GM18526 (cell line): Measurements from ENCODE around the gene ASXL1.

Experiments
- POLR2A ChIP-seq: IDR thresholded peaks from 3 replicates; pipeline ENCODE4 v1.6.1; 2011; ENCODE audit not compliant: insufficient read length; ENCODE audit errors: extremely low read depth

The ASXL1 gene

DNA sequence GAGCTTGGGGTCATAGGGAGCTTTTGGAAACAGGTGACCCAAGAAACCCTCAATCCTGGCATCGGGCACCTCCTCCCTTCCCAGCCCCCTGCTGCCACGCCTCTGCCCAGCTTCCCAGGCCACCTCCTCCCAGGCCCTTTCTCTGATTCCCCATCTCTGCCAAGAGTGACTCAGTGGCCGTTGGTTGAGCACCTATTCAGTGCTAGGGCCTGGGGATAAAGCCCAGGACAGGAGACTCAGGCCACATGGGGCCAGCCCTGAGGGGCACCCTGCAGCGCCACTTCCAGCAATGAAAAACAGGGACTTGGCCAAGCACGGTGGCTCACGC, 110.1 kb downstream of the ASXL1 start:
- no peak for TF ChIP-seq POLR2A

DNA sequence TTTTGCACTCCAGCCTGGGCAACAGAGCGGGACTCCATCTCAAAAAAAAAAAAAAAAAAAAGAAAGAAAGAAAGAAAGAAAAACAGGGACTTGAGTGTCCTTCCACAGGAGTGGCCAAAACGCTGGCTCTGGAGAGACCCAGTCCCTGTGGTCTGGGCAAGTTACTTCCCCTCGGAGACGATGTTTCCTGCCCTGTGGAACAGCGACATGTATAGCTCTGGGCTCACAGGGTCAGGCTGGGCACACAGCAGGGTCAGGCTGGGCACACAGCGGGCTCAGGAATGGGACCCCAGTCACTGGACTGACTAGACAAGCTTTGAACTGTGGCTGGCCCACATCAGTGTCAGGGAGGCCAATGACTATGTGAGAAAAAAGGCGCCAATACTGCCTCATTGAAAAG, 110.7 kb downstream of the ASXL1 start:
- no peak for TF ChIP-seq POLR2A

DNA sequence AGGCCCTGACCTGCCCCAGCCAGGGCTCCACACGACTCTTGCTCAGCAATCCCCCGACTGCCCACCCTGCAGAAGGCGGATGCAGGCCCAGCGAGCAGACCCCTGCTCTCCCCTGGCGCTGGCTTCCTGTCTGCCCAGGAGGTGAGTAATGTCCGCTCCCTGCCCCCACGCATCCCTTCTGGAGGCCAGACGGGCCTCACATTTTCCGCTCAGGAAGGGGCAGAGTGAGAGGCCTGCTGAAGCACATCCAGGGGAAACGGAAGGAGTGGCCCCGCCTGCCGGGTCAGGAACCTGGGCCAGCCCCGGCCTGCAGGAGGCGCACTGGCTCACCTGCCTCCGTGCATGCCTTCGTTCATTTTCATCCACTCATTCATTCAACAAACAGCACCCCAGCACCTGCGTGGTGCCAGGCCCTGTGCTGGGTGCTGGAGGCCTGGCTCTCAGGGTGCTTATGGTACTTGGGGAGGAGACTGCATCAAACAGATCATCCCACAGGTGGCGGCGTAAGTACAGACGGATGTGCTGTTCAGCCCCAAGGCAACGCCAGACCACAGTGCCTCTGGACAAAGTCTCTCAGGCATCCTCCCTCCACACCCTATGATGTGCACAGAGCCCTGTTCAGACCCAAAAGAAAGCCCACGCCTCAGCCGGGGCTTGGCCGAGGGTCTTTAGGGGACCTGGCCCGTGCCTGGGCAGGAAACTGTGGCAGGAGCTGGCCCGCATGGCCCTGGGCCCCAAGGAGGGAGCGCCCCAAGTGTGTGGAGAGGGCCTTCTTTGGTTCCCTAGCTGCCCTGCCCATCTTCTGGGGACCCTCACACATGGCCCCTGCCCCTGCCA, 112.1 kb downstream of the ASXL1 start:
- no peak for TF ChIP-seq POLR2A

DNA sequence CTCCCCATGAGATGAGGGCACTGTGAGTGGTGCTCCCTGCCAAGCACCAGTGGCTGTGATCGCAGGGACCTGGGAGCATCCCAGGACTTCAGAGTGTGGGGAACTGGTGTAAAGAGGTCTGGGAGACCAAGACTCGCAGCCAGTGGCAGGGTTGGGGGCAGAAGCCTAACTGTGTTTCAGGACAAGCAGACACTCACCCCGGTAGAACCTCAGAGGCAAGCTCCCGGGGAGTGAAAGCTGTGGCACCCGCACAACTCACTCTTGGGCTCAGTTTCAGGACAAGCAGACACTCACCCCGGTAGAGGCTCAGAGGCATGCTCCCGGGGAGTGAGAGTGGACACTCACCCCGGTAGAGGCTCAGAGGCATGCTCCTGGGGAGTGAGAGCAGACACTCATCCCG, 112.8 kb downstream of the ASXL1 start:
- no peak for TF ChIP-seq POLR2A

DNA sequence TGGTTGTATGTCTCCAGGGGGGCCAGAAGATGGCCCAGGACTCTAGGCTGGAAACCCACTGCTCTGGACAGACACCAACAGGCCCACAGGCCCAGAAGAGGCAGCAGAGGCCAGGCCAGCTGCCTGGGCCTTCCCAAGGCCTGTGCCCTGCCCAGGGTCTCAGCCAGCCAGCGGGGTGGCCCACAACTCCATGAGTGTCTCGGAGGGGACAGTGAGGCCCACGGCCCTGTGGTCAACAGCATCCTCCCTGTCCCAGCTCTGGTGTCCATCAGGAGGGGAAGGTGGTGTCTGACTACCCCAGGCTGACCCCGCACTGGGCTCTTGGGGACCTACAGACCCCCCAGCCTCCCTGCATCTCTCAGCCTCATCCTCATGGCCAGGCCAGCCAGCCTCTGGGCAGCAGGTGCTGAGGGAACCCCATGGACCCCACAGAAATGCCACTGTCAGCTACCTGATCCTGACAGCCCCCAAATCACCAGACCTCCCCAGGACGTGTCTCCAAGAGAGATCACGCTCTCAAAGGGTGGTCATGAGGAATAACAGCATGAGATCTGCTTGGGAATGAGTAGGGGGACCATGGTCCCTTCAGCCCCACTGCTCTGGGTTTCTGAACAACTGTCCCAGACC, 114.6 kb downstream of the ASXL1 start:
- no peak for TF ChIP-seq POLR2A

DNA sequence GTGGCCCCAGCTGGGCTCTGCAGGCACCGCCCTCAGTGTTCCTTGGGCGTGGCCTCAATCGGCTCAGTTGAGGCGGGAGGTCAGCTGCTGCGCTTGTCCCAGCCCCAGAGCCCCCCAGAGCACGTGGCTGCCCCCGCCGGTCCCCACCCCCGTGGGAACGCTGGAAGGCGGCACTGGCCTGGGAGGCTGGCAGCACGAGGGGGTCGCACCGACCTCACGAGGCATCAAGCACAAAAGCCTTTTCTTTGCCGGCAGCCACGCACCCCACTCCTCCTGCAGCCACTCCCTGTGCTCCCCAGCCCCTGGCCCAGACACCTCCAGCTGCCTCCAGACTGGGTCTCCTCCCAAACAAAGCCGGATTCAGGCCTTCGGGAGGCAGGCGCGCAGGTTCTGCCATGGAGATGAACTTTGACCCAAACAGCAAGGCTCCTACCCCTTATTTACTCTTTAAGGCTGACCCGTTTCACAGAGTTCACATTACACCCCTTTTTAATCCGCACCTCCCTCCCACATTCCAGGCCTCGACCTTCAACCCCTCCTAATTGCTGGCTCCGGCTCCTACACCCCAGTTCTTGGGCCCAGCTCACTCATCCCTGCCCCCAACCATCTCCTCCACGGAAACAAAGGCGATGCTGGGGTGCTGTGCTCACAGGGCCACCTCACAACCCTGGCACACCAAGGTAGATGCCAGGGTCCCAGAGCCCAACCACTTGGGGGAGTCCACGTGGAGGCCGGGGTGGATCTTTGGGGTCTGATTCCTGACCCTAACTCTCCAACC, 115.3 kb downstream of the ASXL1 start:
- no peak for TF ChIP-seq POLR2A

DNA sequence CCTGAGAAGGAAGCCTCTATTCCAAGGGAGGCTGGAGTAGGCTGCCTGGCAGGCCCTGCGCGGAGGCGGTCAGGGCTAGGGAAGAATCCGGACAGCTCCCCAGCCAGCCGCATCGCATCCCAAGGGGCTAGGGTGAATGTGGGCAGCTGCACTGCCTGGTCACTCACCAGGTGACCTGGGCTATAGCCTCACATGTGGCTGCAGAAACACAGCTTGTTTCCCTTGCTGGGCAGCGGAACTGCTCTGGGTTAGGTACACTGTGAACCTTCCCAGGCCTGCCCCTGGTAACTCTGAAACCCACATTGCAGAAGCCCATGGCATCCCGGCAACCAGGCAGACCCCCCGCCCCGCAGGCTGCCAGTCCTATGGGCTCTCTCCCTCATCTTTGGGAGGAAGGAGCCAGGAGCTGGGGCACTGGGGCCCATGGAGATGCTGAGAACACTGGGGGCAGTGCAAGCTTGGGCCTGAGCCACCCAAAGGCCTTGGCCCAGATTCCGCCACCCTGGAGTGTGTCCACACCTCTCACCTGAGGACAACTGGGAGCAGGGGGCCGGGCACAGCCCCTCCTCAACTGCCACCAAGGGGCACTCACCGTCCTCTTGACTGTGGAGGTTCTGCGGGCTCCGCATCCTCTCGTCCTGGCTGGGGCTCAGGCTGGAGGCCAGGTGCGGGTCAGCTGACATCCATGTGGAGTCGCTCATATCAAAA, 116.0 kb downstream of the ASXL1 start:
- TF ChIP-seq POLR2A: no peak

DNA sequence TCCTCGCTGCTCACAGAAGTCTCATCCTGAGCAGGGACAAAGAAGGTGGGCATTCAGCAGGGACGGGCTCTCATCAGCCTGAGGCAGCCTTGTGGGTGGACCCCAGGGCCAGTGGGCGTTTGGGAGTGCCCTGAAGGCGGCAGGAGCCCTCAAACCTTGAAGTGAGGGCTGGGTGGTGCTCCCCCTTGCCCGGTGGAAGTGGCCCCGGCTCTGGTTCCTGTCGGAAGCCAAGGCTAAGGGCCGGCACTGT, 116.5 kb downstream of the ASXL1 start:
- TF ChIP-seq POLR2A: no peak

DNA sequence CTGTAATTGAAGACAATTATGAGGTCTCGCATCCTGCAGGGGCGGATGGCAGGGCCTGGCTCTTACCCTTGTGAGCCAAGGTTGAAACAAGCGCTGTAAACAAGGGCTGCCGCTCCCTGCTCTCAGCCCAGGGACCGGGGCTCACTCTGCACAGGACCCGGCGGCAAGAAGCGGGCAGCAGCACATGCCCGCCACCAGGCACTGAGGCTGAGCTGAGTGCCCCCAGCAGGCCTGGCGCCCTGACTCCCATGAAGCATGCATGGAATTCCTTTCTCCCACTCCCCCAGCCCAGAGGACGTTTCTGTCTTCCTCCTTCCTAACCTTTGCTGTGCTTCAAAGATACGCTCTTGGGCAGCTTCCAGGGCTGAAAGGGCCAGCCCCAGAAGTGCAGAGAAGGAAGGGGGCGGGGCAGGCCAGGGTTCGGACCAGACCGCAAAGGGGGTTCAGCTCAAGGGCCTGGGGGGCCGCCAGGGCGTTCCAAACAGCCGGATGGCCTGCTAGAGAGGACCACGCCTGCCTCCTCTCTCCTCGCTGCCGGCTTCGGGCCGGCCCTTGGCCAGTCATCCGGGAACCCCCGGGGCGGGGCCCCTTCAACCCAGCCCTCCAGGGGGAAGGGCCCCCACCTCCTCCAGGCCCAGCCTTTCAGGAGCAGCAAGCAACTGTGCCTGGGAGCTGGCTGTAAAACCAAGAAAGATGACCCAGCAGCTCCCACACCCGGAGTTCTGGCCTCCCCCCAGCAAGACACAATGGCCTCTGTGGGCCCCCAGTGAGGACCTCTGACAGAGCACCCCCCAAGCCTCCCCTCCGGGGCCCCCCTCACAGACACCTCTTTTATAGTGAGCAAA, 117.1 kb downstream of the ASXL1 start:
- no peak for TF ChIP-seq POLR2A

DNA sequence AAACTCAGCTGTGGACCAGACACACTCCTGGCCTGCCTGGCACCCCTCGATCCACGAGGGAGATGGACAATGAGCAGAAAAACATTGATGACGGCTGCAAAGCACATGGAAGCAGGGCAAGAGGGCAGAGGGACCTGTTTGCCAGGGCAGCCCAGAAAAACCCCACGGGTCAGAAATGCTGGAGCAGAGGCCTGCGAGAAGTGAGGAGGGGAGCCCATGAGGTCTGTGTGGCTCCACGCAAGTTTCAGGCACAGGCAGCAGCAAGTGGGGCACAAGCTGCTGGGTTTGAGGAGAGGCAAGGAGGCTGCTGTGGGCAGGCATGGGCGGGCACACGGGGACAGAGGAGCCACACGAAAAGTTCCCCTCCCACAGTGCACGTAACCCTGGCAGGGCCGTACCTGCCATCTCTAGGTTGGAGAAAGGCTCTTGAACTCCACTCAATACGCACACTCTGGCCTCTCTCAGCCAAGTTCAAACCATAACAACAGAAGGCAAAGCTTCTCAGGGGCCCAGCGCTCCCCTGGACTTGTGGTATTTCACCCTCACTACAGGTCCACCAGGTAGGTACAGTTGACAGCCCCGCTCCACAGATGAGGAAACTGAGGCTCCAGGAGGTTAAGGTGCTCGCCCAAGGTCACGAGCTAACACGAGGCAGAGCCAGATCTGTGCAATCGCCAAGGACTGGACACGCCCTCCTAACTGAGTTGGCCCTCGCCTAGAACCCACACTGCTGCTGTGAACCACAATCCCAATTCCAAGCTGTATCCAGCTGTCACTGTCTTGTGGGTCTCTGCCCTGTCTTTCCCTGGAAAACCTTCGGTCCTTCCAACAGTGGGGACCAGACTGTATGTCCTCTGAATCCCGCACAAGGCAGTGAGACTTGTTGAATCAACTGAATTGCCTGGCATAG, 118.8 kb downstream of the ASXL1 start:
- TF ChIP-seq POLR2A: no peak

DNA sequence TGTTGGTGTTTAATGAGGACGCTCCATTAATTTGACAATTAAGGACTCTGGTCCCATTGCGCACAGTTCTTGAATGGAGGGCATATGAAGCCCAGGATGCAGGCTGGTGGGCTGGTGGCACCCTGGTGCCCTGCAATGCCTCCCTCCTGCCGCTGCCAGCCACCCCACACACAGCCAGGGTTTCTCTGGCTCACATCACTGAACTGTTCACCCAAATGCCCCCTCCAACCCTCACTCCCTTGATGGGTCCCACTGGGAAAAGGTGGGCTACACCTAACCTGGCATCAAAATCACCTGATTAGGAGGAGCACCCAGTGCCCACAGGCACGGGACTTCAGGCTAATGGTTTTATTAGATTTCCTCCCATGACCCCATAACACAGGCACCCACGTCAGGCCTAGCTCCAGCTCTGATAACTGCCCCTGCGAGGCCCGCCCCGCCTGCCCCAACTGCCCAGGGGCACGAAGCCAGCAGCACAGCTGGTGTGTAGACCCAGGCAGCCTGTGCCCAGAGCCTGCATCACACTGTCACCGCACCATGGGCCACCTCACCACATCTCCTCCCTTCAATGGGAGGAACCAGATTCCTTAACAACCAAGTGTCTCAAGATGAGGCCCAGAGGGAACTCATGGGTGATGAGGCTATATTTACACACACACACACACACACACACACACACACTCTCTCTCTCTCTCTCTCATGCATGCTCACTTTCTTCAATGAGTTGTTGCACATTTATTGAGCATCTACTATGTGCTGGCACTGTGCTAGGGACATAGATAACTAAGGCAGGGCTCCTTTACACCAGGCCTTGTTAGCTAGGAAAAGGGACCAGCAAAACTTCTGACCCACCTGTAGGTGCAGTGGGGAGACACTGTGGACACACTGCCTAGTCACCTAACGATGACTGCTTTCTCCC, 119.7 kb downstream of the ASXL1 start:
- no peak for TF ChIP-seq POLR2A

DNA sequence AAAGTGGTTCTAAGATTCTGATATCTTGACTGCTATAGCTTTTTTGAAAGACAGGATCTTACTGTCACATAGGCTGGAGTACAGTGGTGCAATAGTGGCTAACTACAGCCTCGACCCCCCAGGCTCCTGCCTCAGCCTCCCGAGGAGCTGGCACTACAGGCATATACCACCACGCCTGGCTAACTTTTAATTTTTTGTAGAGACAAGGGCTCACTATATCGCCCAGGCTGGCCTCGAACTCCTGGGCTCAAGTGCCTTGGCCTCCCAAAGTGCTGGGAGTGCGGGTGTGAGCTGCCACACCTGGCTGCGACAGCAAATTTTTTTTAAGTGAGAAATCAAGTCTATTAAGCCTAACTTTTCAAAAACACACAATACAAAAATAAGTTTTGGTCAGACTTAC, 120.4 kb downstream of the ASXL1 start:
- no peak for TF ChIP-seq POLR2A

DNA sequence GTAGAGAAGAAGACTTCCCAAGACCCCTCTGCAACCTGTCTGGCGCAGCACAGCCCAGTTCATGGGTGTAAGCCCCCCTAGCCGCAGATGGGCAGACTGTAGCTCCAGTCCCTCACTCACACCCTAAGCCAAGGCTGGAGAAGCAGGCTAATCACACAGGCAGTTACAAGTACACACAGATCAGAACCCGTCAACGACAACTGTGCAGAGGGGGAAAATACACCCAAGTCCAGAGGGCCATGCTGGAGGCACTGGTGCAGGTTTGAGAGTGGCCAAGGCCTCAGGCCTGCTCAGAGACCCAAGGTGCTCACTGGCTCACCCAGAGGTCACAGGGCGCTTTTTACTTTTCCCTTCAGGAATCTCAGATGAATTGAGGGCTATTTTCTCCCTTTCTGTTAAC, 120.9 kb downstream of the ASXL1 start:
- TF ChIP-seq POLR2A: no peak
